ENCODE data around the gene TGM3.

The TGM3 gene

DNA sequence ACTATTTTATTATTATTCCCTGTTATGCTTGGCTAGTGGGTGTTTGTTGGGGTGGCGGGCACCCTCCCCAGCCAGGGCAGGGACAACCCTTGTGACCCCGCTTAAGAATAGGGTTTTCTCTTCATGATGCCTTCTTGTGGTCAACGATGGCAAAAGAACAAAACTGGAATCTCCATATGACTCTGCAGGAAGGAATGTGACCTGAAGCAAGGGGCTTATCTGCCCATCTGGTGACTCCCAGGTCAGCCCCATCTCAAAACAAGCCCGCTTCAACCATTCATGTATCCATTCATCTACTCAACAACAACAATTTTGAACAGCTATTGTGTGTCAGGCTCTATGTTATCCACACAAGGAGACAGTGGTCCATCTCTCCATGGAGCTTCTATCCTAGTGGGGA, 54.0 kb downstream of the TGM3 start:
- H3K4me3 ChIP-seq (ENCODE audit: low read depth, low read length): no peak overlapping the region
- no peak for DNase-seq (ENCODE audit: low read depth)
- no peak for TF ChIP-seq CTCF (IDR thresholded peaks at IDR 0.05; ENCODE audit: control insufficient read depth, extremely low read depth, insufficient read depth)

DNA sequence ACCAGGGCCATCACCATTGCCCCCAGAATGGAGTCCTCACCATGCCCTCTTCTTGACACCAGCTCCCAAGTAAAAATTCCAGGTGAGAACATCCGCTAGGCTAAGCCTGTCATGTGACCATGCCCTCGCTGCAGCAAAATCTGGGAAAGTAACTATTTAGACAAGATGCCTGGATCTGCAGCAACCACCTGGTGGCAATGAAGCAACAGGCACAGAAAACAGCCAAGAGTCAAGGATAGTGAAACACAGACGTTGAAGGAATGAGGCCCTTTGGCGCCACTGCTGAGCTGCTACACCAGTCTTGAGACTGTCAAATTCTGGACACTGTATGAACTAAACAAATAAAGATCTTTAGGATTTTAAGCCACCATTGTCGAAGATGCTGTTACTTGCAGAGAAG, 54.8 kb downstream of the TGM3 start:
- no peak for TF ChIP-seq CTCF (IDR thresholded peaks at IDR 0.05; ENCODE audit: control insufficient read depth, extremely low read depth, insufficient read depth)
- no peak overlapping the region for H3K4me3 ChIP-seq (ENCODE audit: low read depth, low read length)
- no peak for DNase-seq (ENCODE audit: low read depth)

DNA sequence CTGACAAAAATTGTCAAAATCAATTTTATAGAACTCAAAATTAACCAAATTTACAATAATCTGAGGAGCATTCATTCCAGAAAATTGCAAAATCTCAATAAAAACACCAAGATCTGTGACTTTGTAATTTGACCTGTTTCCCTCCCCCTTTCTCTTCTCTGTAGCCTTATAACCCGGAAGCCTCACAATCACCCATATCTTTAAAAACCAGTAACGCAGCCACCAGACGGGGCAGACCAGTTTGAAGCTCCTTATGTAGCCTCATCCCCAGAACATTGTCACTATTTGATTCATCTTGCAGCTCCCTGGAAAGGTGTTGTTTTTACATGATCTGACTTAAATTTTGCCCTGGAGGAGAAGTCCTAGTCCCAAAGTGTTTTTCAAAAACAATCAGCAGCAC, 57.4 kb downstream of the TGM3 start:
- DNase-seq (ENCODE audit: low read depth): no peak
- no peak for TF ChIP-seq CTCF (IDR thresholded peaks at IDR 0.05; ENCODE audit: control insufficient read depth, extremely low read depth, insufficient read depth)
- no peak overlapping the region for H3K4me3 ChIP-seq (ENCODE audit: low read depth, low read length)

GRCh38 chr20:2357114-2357513, 61.3 kb downstream of the TGM3 start:
- TF ChIP-seq CTCF (IDR thresholded peaks at IDR 0.05; ENCODE audit: control insufficient read depth, extremely low read depth, insufficient read depth): no peak
- no peak for DNase-seq (ENCODE audit: low read depth)
- H3K4me3 ChIP-seq (ENCODE audit: low read depth, low read length): no peak overlapping the region

DNA sequence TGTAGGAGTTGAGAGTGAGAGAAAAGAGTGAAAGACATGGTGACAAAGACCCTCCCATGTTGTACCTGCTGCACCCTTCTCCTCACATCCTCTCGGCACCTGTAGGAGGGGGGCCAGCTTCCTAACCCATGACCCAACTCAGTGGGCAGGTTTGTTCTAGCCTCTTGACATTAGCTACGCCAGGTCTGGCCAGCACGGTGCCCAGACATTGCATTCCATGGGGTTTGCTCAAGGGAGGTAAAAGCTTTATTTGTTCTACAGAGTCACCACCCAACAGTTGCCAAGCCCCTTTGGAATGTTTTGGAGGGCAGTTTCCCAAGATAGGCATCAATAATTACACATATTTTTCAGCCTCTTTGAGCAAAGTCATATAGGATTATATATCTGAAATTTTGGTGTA, 62.2 kb downstream of the TGM3 start:
- DNase-seq (ENCODE audit: low read depth): no peak
- TF ChIP-seq CTCF (IDR thresholded peaks at IDR 0.05; ENCODE audit: control insufficient read depth, extremely low read depth, insufficient read depth): no peak
- no peak overlapping the region for H3K4me3 ChIP-seq (ENCODE audit: low read depth, low read length)

GRCh38 chr20:2361035-2361593, 65.3 kb downstream of the TGM3 start:
- TF ChIP-seq CTCF (IDR thresholded peaks at IDR 0.05; ENCODE audit: control insufficient read depth, extremely low read depth, insufficient read depth): no peak
- H3K4me3 ChIP-seq (ENCODE audit: low read depth, low read length): no peak overlapping the region
- DNase-seq (ENCODE audit: low read depth): no peak

DNA sequence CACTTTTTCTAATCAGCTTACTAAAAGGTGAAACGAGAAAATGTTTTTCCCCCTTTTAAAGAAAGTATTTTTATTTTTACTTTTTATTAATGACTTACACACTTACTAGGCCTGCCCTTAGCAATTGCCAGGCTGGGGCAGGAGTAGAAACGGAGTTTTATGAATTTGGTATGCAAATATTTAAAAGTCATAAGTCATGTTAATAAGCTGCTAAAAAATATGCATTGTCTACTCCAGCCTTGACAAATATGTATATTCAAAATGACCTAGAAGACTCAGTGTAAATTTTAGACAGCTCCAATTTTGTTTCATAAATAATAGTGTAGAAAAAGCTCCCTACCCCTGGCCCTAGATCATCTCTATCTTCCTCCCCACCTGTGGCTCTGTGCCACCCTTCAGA, 67.4 kb downstream of the TGM3 start:
- H3K4me3 ChIP-seq (ENCODE audit: low read depth, low read length): no peak overlapping the region
- no peak for DNase-seq (ENCODE audit: low read depth)
- TF ChIP-seq CTCF (IDR thresholded peaks at IDR 0.05; ENCODE audit: control insufficient read depth, extremely low read depth, insufficient read depth): no peak

All from LNCaP clone FGC (cell line).